Measurements from ENCODE around the gene SBF1. TPM values are rescaled to one million over a fixed set of nuclear protein-coding genes. Genes with fewer than 3 reads are reported as not detected.

The SBF1 gene
- polyA plus RNA-seq, 1 donor (not counting 4 experiments of a cell fraction or from before 2014, with no cell fraction given): 16.2 TPM

GRCh38 chr22:50479721-50480120, 4.9 kb upstream of the SBF1 start:
- Histone ChIP-seq H3K4me1 (ENCODE audit: control insufficient read depth, extremely low read depth, insufficient read depth, low read length) (peaks cover 14% of the 10 kb centered on the region), H3K9ac (ENCODE audit: control insufficient read depth, extremely low read depth, insufficient read depth, low read length) (no peak overlapping the region), H3K27me3 (ENCODE audit: control insufficient read depth, extremely low read depth, insufficient read depth, low read length) (peaks cover 25% of the 10 kb centered on the region), H3K9me3 (ENCODE audit: control insufficient read depth, low read depth, low read length) (no peaks in the 10 kb centered on the region), H3K27ac (ENCODE audit: control insufficient read depth, insufficient read depth, low read length) (no peak overlapping the region), H3K4me2 (ENCODE audit: control insufficient read depth, extremely low read depth, insufficient read depth, low read depth, low read length) (no peak overlapping the region), H3K36me3 (ENCODE audit: control insufficient read depth in 2 of 2, extremely low read depth in 1 of 2, insufficient read depth in 2 of 2, low read length in 2 of 2) (no peaks in the 10 kb centered on the region), H3K9me1 (ENCODE audit: control insufficient read depth, extremely low read depth, insufficient read depth, low read length) (no peaks in the 10 kb centered on the region), H3K79me2 (ENCODE audit: control insufficient read depth, insufficient read depth, low read length) (no peaks in the 10 kb centered on the region), H3K4me3 (ENCODE audit: control insufficient read depth in 2 of 3, extremely low read depth in 1 of 3, insufficient read depth in 2 of 3, low read depth in 1 of 3, low read length in 3 of 3) (no peak overlapping the region), H2AFZ (ENCODE audit: control insufficient read depth, low read length) (no peak overlapping the region), H4K20me1 (ENCODE audit: control insufficient read depth, extremely low read depth, insufficient read depth, low read length) (no peaks in the 10 kb centered on the region)
- FAIRE-seq (no peak), DNase-seq (ENCODE audit: low read depth, low spot score) (no peak)
- dilution Hi-C loops (cut with MboI; ENCODE audit: extremely low pct_ligation_motif_present, low sequenced_read_pairs): no loop called here
- no peak for TF ChIP-seq EZH2 (IDR thresholded peaks at IDR 0.05; ENCODE audit: low read length)
- TF ChIP-seq, protein P1, sequence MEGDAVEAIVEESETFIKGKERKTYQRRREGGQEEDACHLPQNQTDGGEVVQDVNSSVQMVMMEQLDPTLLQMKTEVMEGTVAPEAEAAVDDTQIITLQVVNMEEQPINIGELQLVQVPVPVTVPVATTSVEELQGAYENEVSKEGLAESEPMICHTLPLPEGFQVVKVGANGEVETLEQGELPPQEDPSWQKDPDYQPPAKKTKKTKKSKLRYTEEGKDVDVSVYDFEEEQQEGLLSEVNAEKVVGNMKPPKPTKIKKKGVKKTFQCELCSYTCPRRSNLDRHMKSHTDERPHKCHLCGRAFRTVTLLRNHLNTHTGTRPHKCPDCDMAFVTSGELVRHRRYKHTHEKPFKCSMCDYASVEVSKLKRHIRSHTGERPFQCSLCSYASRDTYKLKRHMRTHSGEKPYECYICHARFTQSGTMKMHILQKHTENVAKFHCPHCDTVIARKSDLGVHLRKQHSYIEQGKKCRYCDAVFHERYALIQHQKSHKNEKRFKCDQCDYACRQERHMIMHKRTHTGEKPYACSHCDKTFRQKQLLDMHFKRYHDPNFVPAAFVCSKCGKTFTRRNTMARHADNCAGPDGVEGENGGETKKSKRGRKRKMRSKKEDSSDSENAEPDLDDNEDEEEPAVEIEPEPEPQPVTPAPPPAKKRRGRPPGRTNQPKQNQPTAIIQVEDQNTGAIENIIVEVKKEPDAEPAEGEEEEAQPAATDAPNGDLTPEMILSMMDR (optimal IDR thresholded peaks at IDR 0.05 in 1 of 3, IDR thresholded peaks at IDR 0.05 in 1 of 3, conservative IDR thresholded peaks at IDR 0.05 in 1 of 3; ENCODE audit: extremely low read depth in 1 of 3, insufficient read depth in 2 of 3, low read length in 3 of 3): no peak

- Histone ChIP-seq H3K9ac (ENCODE audit: control insufficient read depth, extremely low read depth, insufficient read depth, low read length) (no peak overlapping the region), H3K79me2 (ENCODE audit: control insufficient read depth, insufficient read depth, low read length) (peaks cover 16% of the 10 kb centered on the region), H3K4me2 (ENCODE audit: control insufficient read depth, extremely low read depth, insufficient read depth, low read depth, low read length) (no peak overlapping the region), H3K4me3 (ENCODE audit: control insufficient read depth in 2 of 3, extremely low read depth in 1 of 3, insufficient read depth in 2 of 3, low read depth in 1 of 3, low read length in 3 of 3) (no peak overlapping the region), H4K20me1 (ENCODE audit: control insufficient read depth, extremely low read depth, insufficient read depth, low read length) (peaks cover 11% of the 10 kb centered on the region), H3K9me3 (ENCODE audit: control insufficient read depth, low read depth, low read length) (no peaks in the 10 kb centered on the region), H2AFZ (ENCODE audit: control insufficient read depth, low read length) (no peak overlapping the region), H3K9me1 (ENCODE audit: control insufficient read depth, extremely low read depth, insufficient read depth, low read length) (peaks cover 4% of the 10 kb centered on the region), H3K27me3 (ENCODE audit: control insufficient read depth, extremely low read depth, insufficient read depth, low read length) (peaks cover 25% of the 10 kb centered on the region), H3K4me1 (ENCODE audit: control insufficient read depth, extremely low read depth, insufficient read depth, low read length) (peaks cover 25% of the 10 kb centered on the region), H3K36me3 (ENCODE audit: control insufficient read depth in 2 of 2, extremely low read depth in 1 of 2, insufficient read depth in 2 of 2, low read length in 2 of 2) (peaks cover 1 to 6% of the 10 kb centered on the region in 2 experiments), H3K27ac (ENCODE audit: control insufficient read depth, insufficient read depth, low read length) (no peak overlapping the region)
- dilution Hi-C loops (cut with MboI; ENCODE audit: extremely low pct_ligation_motif_present, low sequenced_read_pairs): no loop called here
- DNase-seq (ENCODE audit: low read depth, low spot score) (no peak), FAIRE-seq (no peak)
- TF ChIP-seq EZH2 (IDR thresholded peaks at IDR 0.05; ENCODE audit: low read length): no peak
- TF ChIP-seq, protein P1 (optimal IDR thresholded peaks at IDR 0.05 in 1 of 3, IDR thresholded peaks at IDR 0.05 in 1 of 3, conservative IDR thresholded peaks at IDR 0.05 in 1 of 3; ENCODE audit: extremely low read depth in 1 of 3, insufficient read depth in 2 of 3, low read length in 3 of 3): no peak
Observed at GRCh38 chr22:50477923-50478322, 3.1 kb upstream of the SBF1 start.

Data from keratinocyte (primary cell).